GM19193 (cell line): ENCODE measurements around the gene FAAP20.

Source experiments
- POLR2A ChIP-seq: IDR thresholded peaks from 4 replicates; pipeline ENCODE4 v1.6.1; 2011; ENCODE audit not compliant: insufficient read depth, insufficient read length; ENCODE audit errors: extremely low read depth

The FAAP20 gene, protein sequence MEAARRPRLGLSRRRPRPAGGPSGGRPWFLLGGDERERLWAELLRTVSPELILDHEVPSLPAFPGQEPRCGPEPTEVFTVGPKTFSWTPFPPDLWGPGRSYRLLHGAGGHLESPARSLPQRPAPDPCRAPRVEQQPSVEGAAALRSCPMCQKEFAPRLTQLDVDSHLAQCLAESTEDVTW

GRCh38 chr1:2194319-2194897 lies at the start of gene FAAP20:
Gene FAAP20 (minus strand): TSS chr1:2194772. CDS start chr1:2194749, 23 bp downstream.
- TF ChIP-seq POLR2A: peak; percentile 53

GRCh38 chr1:2242814-2243725 lies 48.5 kb upstream of the FAAP20 start:
- no peak for TF ChIP-seq POLR2A

- TF ChIP-seq POLR2A: no peak
Measured at GRCh38 chr1:2241820-2242219, 47.2 kb upstream of the FAAP20 start.

DNA sequence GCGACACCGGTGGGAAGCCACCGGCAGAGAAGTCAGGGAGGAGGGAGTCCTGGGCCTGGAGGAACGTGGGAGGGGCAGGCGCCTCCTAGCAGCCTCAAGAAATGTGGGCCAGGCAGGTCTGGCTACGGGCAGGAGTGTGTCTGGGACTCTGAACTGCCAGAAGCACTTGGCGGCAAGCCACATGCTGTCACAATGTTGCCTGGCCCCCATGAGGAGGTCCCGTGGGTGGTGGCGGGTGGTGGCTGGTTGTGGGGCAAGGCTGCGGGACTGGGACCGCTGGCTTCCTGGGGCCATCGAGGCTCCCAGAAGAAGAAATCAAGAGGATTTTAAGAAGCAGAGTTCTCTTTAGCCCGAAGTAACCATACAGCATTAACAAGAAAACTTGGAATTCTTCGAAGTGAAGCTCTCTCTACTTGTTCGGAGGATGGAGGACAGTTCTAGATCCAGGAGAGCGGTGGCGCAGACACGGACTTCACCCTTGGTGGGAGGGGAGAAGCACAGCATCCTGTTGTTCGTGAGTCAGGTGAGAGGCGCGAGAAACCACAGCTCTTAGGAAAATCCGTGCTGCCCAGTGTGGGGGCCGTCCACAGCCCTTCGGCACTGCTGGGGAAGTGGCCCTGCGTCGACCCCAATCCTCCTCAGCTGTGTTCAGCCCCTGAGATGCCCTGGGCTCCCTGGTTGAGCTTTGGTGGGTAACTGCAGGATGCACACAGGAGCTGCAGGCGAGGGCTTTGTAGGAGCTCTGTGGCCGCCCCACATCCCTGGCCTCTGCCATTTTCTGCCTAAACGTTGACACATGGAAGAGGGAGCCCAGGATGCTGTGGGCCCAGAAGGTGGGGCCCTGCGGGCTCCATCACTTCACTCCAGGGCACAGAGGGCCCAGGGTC lies 45.9 kb upstream of the FAAP20 start:
- TF ChIP-seq POLR2A: no peak

DNA sequence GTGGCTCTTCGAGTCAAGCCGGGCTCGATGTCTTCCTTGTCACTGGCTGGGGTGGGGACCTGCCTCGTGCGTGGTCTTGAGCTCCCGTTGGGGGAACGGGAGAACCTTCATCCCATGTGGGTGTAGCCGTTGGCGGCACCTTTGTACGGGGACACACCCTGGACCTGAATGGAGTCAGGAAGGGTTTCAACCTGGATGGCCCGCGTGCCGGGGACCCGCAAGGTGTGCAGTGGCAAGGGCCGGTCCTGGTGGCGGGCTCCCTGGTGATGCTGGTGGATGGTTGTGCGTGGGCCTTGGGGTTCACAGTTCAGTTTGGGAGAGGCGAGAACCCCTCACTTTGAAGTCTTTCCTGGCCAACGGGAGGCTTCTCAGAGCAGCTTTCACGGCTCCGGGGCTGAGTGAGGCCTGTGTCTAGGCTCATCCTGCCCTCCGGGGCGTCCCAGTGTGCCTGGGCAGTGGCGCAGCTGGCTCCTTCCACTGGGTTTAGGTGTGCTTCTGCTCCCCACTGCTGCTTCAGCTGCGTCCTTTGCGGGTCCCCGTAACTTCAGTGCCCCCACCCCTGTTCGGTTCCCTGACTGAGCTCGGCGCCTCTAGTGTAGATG lies 44.9 kb upstream of the FAAP20 start:
- no peak for TF ChIP-seq POLR2A

DNA sequence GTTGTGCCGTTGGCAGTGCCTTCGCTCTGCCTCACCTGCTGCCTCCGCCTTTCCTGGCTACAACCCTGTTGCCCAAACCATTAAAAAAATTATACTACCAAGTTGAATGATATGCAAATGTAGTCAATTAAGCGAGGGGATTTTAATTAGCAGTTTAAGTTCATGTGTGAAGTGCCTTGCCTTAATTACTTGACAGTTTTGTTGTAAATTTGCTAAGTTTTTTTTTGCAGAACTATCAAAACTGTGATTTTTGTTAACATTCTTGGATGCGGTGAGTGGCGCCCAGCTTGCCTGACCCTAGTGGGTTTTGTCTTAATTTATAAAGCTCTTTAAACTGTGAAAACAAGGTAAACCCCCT lies 44.4 kb upstream of the FAAP20 start:
- no peak for TF ChIP-seq POLR2A

DNA sequence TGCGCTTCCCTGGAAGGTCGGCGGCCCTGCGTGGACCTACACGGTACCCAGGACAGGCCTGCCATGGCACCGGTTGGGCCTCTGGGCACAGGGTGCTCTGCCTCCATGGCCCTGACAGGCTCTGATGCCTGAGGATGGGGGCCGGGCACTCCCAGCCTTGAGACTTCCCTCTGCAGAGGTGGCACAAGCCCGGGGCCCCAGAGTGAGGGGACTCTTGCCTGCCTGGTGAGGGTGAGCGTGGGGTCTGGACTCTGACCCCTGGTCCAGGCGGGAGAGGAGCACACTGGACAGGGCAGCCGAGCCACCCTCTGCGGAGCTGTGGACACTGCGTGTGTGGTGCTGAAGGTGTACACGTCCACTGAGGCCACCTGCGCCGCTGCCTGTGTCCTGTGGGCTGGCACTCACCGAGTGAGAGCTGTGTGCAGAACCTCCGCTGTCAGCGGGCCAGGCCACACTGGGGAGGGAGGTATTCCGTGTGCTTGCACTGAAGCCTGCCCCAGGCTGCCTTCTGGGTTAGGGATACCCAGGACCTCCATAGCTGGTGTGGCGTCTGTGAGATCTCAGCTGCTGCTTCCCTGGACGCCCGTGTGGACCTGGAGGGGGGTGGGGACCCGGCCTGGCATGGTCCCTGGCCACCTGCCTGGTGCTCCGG lies 43.9 kb upstream of the FAAP20 start:
- no peak for TF ChIP-seq POLR2A

DNA sequence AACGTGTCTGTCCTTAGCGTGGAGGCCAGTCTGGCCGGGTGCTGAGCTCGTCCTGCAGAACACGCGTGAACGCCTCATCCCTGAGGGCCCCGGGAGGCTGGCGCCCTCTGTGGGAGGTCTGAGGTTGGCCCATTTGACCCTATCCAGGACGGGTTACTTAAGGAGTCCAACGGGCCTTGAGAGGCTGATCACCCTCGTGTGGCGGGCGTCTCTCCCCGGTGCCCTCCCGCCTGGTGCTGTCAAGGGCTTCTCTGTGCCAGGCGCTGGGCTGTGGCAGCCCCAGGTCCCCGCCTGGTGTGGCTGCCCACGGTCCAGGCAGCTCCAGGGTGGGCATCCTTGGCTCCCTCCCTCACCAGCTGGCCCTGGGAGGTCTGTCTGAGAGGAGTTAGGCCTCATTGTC lies 43.2 kb upstream of the FAAP20 start:
- TF ChIP-seq POLR2A: no peak

- no peak for TF ChIP-seq POLR2A
Measured at GRCh38 chr1:2236695-2237677, 42.4 kb upstream of the FAAP20 start.

DNA sequence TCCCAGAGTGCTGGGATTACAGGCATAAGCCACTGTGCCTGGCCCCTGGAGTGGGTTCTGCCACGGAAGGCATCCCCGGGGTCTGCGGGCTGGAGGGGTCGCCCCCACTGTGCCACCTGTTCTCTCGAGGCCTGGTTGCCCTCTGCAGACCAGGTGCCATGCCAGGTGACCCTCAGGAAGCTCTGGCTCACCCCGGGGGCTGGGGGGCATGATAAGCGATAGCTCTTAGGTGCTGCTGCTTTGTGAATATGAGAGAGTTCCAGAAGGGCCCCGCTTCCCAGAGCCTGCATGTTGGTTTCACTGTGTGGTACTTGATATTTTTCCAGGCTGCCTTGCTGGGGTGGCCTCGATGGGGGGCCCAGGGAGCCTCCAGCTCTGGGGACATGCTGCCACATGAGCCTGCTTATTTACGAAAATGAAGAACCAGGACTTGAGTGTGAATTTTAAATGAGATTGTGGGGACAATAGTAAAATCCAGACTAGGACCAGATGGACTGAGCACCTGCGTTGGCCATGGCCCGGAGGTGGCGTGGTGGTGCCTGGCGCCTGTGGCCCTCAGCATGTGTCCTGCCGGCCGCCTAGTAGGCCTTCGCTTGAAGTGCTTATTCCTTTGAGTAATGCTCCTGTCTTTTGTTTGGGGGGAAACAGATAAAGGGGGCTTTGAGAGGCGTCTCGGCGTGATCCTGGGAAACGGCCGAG lies 40.9 kb upstream of the FAAP20 start:
- no peak for TF ChIP-seq POLR2A

DNA sequence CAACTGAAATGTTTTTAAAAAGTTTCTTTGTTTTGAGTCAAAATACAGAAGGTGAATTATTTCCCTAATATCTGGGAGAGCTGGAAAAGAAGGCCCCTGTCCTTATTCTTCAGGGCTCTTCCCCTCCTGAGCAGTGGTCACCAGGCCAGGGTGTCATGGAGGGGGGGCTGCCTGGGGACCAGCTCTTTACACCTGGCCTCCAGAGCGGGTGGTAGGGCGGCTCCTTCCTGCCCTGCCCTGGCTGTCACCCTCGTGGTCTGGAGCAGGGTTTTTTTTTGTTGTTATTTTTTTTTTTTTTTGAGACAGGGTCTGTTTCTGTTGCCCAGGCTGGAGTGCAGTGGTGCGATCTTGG lies 40.2 kb upstream of the FAAP20 start:
- no peak for TF ChIP-seq POLR2A

GRCh38 chr1:2233997-2234761 lies 39.6 kb upstream of the FAAP20 start:
- no peak for TF ChIP-seq POLR2A
